Tongue (tissue), 2 donors: ENCODE measurements around the gene SLC25A45. TPM values are rescaled to one million over a fixed set of nuclear protein-coding genes. Genes with fewer than 3 reads are reported as not detected.

Source experiments
- DNase-seq: peaks from one replicate; pipeline ENCODE4 v3.0.0-alpha.2; 2015
- total RNA-seq: library from RNA; depleted of rRNA; stranded (reverse); fragments of >200 nt; gene quantifications from one replicate; pipeline ENCODE4 v1.2.3, GENCODE V29; 2014

The SLC25A45 gene
- total RNA-seq, 1 donor from 2014 or later = 4.8 TPM

- no peak for DNase-seq
Measured at GRCh38 chr11:65388731-65389130, 6.3 kb upstream of the SLC25A45 start.

GRCh38 chr11:65386307-65387140 is 4.1 kb upstream of the SLC25A45 start, which contains the start of gene FRMD8:
Gene FRMD8, plus strand, starts transcription at chr11:65386637. Its CDS starts 400 bp downstream, at chr11:65387037.
- DNase-seq = peak; percentile 94

- DNase-seq = no peak
Measured at GRCh38 chr11:65384301-65384889, 1.9 kb upstream of the SLC25A45 start.

GRCh38 chr11:65383778-65384177 is 1.3 kb upstream of the SLC25A45 start:
- no peak for DNase-seq

GRCh38 chr11:65382804-65383368 is 440 bp upstream of the SLC25A45 start:
- DNase-seq = no peak

GRCh38 chr11:65381716-65382032 is 772 bp downstream of the SLC25A45 start:
- DNase-seq = no peak

- no peak for DNase-seq
Measured at GRCh38 chr11:65380460-65381119, 1.9 kb downstream of the SLC25A45 start.

GRCh38 chr11:65379698-65380459 is 2.6 kb downstream of the SLC25A45 start:
- DNase-seq = no peak

GRCh38 chr11:65378928-65379638 is 3.4 kb downstream of the SLC25A45 start:
- DNase-seq = no peak

GRCh38 chr11:65378208-65378927 is 4.1 kb downstream of the SLC25A45 start:
- DNase-seq = no peak

GRCh38 chr11:65377777-65378176 is 4.7 kb downstream of the SLC25A45 start:
- DNase-seq = no peak

GRCh38 chr11:65377036-65377435 is 5.4 kb downstream of the SLC25A45 start:
- DNase-seq = no peak

- DNase-seq = no peak
Measured at GRCh38 chr11:65376138-65376713, 6.2 kb downstream of the SLC25A45 start.

GRCh38 chr11:65375012-65375411 is 7.4 kb downstream of the SLC25A45 start:
- no peak for DNase-seq

GRCh38 chr11:65373839-65374580 is 8.4 kb downstream of the SLC25A45 start:
- no peak for DNase-seq

GRCh38 chr11:65370659-65371049 is 11.8 kb downstream of the SLC25A45 start:
- no peak for DNase-seq

GRCh38 chr11:65366340-65366773 is 16.1 kb downstream of the SLC25A45 start:
- DNase-seq = peak; percentile 82

GRCh38 chr11:65363770-65364169 is 18.7 kb downstream of the SLC25A45 start:
- no peak for DNase-seq

- DNase-seq = no peak
Measured at GRCh38 chr11:65362966-65363365, 19.5 kb downstream of the SLC25A45 start.
